Activated naive CD8-positive, alpha-beta T cell treated with anti-CD3 and anti-CD28 coated beads for 36 hours (primary cell): ENCODE results near the gene RIOK3. TPM values are rescaled to one million over a fixed set of nuclear protein-coding genes. Genes with fewer than 3 reads are reported as not detected.
"Not testable (repeated sequence)": the region's sequence is repeated elsewhere in the genome, so short reads cannot be mapped to it uniquely, and the experiment has no call there.

ENCODE experiments used
- DNase-seq: peaks from one replicate; pipeline ENCODE4 v3.0.0; 2021
- H3K27ac Mint-ChIP-seq: one replicate; pipeline ENCODE4 v1.8.0; 2022; ENCODE audit warnings: mild to moderate bottlenecking, moderate library complexity, mixed read lengths
- H3K27me3 Mint-ChIP-seq: one replicate; pipeline ENCODE4 v1.8.0; 2022; ENCODE audit warnings: mild to moderate bottlenecking, mixed read lengths
- H3K36me3 Mint-ChIP-seq: one replicate; pipeline ENCODE4 v1.8.0; 2021; ENCODE audit warnings: mild to moderate bottlenecking, mixed read lengths
- H3K4me1 Mint-ChIP-seq: one replicate; pipeline ENCODE4 v1.8.0; 2021; ENCODE audit warnings: mixed read lengths
- H3K4me3 Mint-ChIP-seq: one replicate; pipeline ENCODE4 v1.8.0; 2022; ENCODE audit warnings: mild to moderate bottlenecking, moderate library complexity, mixed read lengths
- H3K9me3 Mint-ChIP-seq: one replicate; pipeline ENCODE4 v1.8.0; 2022; ENCODE audit warnings: mixed read lengths
- total RNA-seq, 2 experiments: library from RNA; stranded (reverse); gene quantifications; one replicate each; pipeline ENCODE4 v1.2.3, GENCODE V29; 2021

The RIOK3 gene
- total RNA-seq, 2 experiments from 2014 or later: 52.4 to 61.0 TPM

GRCh38 chr18:23468753-23469459 lies 15.8 kb downstream of the RIOK3 start:
- Mint-ChIP-seq H3K4me1 (peaks cover 2% of the 10 kb centered on the region), H3K36me3 (peaks cover 8% of the 10 kb centered on the region), H3K4me3 (no peak overlapping the region), H3K27ac (no peak overlapping the region), H3K9me3 (no peaks in the 10 kb centered on the region), H3K27me3 (no peaks in the 10 kb centered on the region)
- no peak for DNase-seq

DNA sequence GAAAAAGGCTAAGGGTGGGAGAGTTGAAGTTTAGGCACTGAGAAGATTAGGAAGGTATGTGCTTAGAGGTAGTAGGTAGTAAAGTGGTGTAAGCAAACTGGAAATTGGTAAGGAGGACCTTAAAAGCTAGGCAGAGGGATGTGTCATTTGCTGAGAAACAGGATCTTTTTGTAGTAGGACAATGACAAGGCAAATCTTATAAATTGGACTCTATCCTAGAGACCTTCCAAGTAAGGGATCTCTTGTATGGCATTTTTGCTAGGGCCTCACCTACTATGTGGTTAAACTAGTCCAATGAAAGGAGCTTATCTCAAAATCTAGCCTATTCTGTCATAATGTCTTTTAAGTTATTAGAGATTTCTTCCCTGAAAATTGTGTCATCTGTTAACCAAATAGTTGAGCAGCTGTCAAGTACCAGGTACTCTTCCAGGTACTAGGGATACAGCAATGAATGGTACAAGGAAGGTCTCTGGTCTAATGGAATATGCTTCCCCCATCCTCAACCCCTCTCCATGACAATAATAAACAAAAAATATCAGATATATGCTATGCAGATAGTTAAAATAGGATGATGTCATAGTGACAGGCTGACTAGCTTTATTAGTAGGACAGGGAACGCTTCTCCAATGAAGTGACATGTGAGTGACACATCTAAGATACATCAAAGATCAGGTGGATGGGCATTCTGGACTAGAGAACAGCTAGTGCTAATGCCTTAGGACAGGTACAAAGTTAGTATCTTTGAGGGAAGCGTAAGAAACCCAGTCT lies 17.7 kb downstream of the RIOK3 start:
- H3K4me1 Mint-ChIP-seq: peaks cover 2% of the 10 kb centered on the region
- H3K9me3 Mint-ChIP-seq: no peaks in the 10 kb centered on the region
- H3K27me3 Mint-ChIP-seq: no peaks in the 10 kb centered on the region
- H3K4me3 Mint-ChIP-seq: no peak overlapping the region
- DNase-seq: no peak
- H3K36me3 Mint-ChIP-seq: peaks cover 12% of the 10 kb centered on the region
- peak overlapping the region; percentile 44 for H3K27ac Mint-ChIP-seq

- H3K36me3 Mint-ChIP-seq: peaks cover 10% of the 10 kb centered on the region
Measured at GRCh38 chr18:23471486-23471885, 18.4 kb downstream of the RIOK3 start.

GRCh38 chr18:23479829-23480505 lies 26.9 kb downstream of the RIOK3 start:
- Mint-ChIP-seq H3K27ac (no peak overlapping the region), H3K9me3 (no peaks in the 10 kb centered on the region), H3K36me3 (peaks cover 10% of the 10 kb centered on the region)

More at GRCh38 chr18:23471486-23471885, 18.4 kb downstream of the RIOK3 start:
- no peaks in the 10 kb centered on the region for H3K9me3 Mint-ChIP-seq
- H3K4me3 Mint-ChIP-seq: no peak overlapping the region
- H3K4me1 Mint-ChIP-seq: peaks cover 2% of the 10 kb centered on the region
- no peaks in the 10 kb centered on the region for H3K27me3 Mint-ChIP-seq
- DNase-seq: no peak
- H3K27ac Mint-ChIP-seq: no peak overlapping the region

DNA sequence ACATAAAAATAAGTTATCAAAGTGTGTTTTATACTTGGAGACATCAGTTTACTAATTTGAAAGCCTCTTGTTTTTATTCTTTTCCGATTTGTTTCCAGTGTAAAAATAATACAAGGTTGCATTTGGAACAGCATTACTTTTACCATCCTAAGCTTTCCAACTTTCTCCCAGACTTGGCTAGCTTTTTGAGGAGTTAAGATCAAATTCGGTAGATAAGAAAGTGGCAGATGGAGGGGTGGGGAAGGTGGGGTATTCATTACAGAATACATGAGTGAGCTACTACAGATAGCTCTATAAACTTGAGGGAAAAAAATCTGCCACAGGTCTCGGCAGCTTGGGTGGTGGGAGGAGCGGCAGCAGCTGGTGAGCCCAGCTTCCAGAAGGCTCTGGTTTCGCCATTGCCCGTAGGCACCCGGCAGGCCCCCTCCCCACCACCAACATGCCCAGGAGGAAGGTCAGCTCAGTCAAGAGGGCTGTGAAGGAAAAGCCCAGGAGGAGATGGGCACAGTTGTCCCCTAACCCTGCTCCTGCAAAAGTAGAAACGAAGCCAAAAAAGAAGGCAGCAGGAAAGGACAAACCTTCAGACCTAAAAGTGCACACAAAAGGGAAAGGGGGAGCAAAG lies 31.6 kb downstream of the RIOK3 start:
- no peak overlapping the region for H3K27ac Mint-ChIP-seq
- H3K27me3 Mint-ChIP-seq: no peaks in the 10 kb centered on the region
- H3K9me3 Mint-ChIP-seq: no peaks in the 10 kb centered on the region
- H3K4me1 Mint-ChIP-seq: peaks cover 21% of the 10 kb centered on the region
- no peak for DNase-seq
- peaks cover 3% of the 10 kb centered on the region for H3K36me3 Mint-ChIP-seq
- no peak overlapping the region for H3K4me3 Mint-ChIP-seq

More at GRCh38 chr18:23479829-23480505, 26.9 kb downstream of the RIOK3 start:
- H3K27me3 Mint-ChIP-seq: no peaks in the 10 kb centered on the region
- no peak overlapping the region for H3K4me3 Mint-ChIP-seq
- peaks cover 2% of the 10 kb centered on the region for H3K4me1 Mint-ChIP-seq
- DNase-seq: no peak

GRCh38 chr18:23485386-23485785 lies 32.3 kb downstream of the RIOK3 start:
- no peak overlapping the region for H3K27ac Mint-ChIP-seq
- no peaks in the 10 kb centered on the region for H3K27me3 Mint-ChIP-seq
- DNase-seq: no peak
- no peaks in the 10 kb centered on the region for H3K9me3 Mint-ChIP-seq
- H3K4me3 Mint-ChIP-seq: no peak overlapping the region
- H3K36me3 Mint-ChIP-seq: peaks cover 3% of the 10 kb centered on the region
- H3K4me1 Mint-ChIP-seq: peaks cover 21% of the 10 kb centered on the region

DNA sequence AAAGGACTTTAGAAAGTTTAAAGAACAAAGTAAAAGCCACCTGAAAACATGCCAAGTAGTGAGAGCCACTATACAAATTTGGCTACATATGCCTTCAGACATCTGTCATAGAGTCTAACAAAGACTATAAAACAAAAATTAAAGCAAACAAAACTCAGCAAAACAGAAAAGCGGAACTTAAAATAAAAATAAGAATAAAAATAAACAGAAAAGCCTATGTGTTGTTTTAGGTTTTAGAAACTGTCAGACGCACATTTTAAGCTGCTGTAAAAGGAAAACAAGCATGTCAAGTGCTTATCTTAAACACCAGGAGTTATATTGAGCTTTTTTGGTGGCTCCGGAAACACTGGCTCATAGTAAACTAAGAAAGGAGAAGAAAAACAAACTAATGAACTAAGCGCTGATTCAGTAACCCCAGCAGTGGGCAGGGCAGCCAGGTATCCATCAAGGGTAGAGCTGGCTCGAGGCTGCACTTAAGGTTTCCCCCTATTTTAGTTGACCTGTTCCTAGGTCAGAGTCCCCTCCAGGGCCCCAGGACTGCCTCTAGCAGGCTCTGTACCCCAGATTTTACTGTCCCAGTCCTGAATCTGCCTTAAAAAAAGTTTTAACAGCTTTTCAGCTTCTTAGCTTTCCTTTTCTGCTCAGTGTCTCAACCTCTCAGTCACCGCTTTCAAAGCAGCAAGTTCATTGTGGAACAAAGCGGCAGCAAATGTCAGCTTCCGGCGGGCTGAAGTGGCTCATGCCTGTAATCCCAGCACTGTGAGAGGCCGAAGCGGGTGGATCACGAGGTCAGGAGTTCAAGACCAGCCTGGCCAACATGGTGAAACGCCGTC lies 34.9 kb downstream of the RIOK3 start:
- Mint-ChIP-seq H3K4me1 (peaks cover 21% of the 10 kb centered on the region), H3K36me3 (peaks cover 3% of the 10 kb centered on the region), H3K9me3 (no peaks in the 10 kb centered on the region), H3K4me3 (peak overlapping the region; percentile 57), H3K27ac (peak overlapping the region; percentile 78), H3K27me3 (no peaks in the 10 kb centered on the region)
- peak; percentile 42 for DNase-seq

GRCh38 chr18:23489586-23489985 lies 36.5 kb downstream of the RIOK3 start:
- peaks cover 19% of the 10 kb centered on the region for H3K4me1 Mint-ChIP-seq
- H3K27me3 Mint-ChIP-seq, DNase-seq, H3K9me3 Mint-ChIP-seq, H3K4me3 Mint-ChIP-seq, H3K36me3 Mint-ChIP-seq, H3K27ac Mint-ChIP-seq: not testable (repeated sequence)

- Mint-ChIP-seq H3K4me1 (peaks cover 1% of the 10 kb centered on the region), H3K4me3 (no peak overlapping the region), H3K27me3 (no peaks in the 10 kb centered on the region), H3K9me3 (no peaks in the 10 kb centered on the region), H3K27ac (no peak overlapping the region), H3K36me3 (no peaks in the 10 kb centered on the region)
- DNase-seq: no peak
Measured at GRCh38 chr18:23493654-23494053, 40.6 kb downstream of the RIOK3 start.

- no peak overlapping the region for H3K27ac Mint-ChIP-seq
- H3K9me3 Mint-ChIP-seq: no peaks in the 10 kb centered on the region
- H3K36me3 Mint-ChIP-seq: no peaks in the 10 kb centered on the region
- H3K4me1 Mint-ChIP-seq: peaks cover 7% of the 10 kb centered on the region
- H3K27me3 Mint-ChIP-seq: no peaks in the 10 kb centered on the region
- no peak overlapping the region for H3K4me3 Mint-ChIP-seq
- DNase-seq: no peak
Measured at GRCh38 chr18:23494992-23495391, 41.9 kb downstream of the RIOK3 start.

DNA sequence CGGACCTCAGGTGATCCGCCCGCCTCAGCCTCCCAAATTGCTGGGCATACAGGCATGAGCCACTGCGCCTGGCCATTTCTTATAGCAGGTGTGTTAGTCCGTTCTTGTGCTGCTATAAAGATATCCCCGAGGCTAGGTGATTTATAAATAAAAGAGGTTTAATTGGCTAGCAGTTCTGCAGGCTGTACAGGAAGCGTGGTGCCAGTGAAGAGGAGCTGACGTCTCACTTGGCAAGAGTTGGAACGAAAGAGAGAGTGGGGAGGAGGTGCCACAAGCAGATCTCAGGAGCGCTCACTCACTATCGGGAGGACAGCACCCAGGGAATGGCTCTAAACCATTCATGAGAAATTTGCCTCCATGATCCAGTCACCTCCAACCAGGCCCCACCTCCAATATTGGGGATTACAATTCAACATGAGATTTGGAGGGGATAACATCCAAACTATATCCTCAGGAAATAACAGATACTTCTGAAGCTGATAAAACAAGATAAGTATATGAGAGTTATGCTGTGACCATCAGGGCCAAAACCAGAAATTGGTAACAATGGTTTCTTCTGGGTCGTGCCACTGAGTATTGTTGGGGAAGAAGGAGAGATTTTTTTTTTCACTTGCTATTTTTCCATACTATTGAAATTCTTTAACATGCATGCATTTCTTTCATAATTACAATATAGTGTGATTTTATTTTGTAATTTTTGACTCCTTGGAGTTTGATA lies 42.8 kb downstream of the RIOK3 start:
- H3K4me1 Mint-ChIP-seq: peaks cover 7% of the 10 kb centered on the region
- no peak for DNase-seq
- no peaks in the 10 kb centered on the region for H3K27me3 Mint-ChIP-seq
- H3K4me3 Mint-ChIP-seq: no peak overlapping the region
- no peaks in the 10 kb centered on the region for H3K9me3 Mint-ChIP-seq
- no peak overlapping the region for H3K27ac Mint-ChIP-seq
- no peaks in the 10 kb centered on the region for H3K36me3 Mint-ChIP-seq

DNA sequence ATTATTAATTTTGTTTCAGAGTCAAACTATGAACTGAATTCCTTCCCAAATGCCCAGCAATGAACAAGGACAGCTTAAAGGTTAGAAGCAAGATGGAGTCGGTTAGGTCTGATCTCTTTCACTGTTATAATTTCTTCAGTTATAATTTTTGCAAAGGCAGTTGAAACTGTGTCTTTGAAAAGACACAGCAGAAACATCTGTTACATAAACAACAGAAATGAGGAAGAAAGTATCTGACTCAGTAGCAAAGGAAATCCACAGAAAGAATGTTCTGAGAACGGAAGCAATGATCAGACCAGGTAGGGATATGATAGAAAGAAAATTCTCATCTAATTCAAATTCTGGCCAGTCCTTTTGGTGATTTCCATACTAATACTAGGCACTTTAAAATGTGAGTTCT lies 45.0 kb downstream of the RIOK3 start:
- Mint-ChIP-seq H3K9me3 (no peaks in the 10 kb centered on the region), H3K4me3 (no peak overlapping the region), H3K36me3 (no peaks in the 10 kb centered on the region), H3K4me1 (peaks cover 16% of the 10 kb centered on the region), H3K27ac (no peak overlapping the region), H3K27me3 (no peaks in the 10 kb centered on the region)
- no peak for DNase-seq

DNA sequence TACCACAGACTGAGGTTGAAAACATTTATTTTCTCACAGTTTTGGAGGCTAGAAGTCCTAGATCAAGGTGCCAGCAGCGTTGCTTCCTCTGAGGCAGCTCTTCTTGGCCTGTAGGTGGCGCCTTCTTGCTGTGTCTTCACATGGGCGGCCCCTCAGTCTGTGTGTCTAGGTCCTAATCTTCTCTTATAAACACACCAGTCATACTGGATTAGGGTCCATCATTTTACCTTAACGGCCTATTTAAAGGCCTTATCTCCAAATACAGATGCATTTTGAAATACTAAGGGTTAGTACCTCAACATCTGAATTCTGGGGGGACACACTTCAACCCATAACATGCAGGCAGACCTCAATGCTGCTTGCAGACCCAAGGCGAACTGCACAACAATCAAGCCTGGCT lies 45.8 kb downstream of the RIOK3 start:
- no peaks in the 10 kb centered on the region for H3K9me3 Mint-ChIP-seq
- H3K4me3 Mint-ChIP-seq: no peak overlapping the region
- peaks cover 17% of the 10 kb centered on the region for H3K4me1 Mint-ChIP-seq
- H3K36me3 Mint-ChIP-seq: no peaks in the 10 kb centered on the region
- no peaks in the 10 kb centered on the region for H3K27me3 Mint-ChIP-seq
- no peak overlapping the region for H3K27ac Mint-ChIP-seq
- peak; percentile 68 for DNase-seq

GRCh38 chr18:23499291-23499781 lies 46.2 kb downstream of the RIOK3 start:
- Mint-ChIP-seq H3K36me3 (no peaks in the 10 kb centered on the region), H3K27ac (peak overlapping the region; percentile 7), H3K4me3 (no peak overlapping the region), H3K27me3 (no peaks in the 10 kb centered on the region), H3K4me1 (peaks cover 21% of the 10 kb centered on the region), H3K9me3 (no peaks in the 10 kb centered on the region)
- no peak for DNase-seq
